ENCODE measurements around the gene NCAM2. TPM values are rescaled to one million over a fixed set of nuclear protein-coding genes. Genes with fewer than 3 reads are reported as not detected.

Gene NCAM2
- total and polyA plus RNA-seq, 2 donors (not counting 3 experiments of a cell fraction or from before 2014, with no cell fraction given) = 0.11 to 0.27 TPM

- Histone ChIP-seq H3K4me1 (ENCODE audit: control insufficient read depth, extremely low read depth, insufficient read depth, low read length) (no peaks in the 10 kb centered on the region), H3K9me1 (replicated peaks; ENCODE audit: control insufficient read depth, extremely low read depth, insufficient read depth, low read length) (no peaks in the 10 kb centered on the region), H3K9me3 (replicated peaks; ENCODE audit: control insufficient read depth, insufficient read depth, low read length) (no peaks in the 10 kb centered on the region), H2AFZ (ENCODE audit: low read depth, low read length) (no peak overlapping the region), H3K9ac (replicated peaks; ENCODE audit: extremely low read depth, insufficient read depth, low read length) (no peak overlapping the region), H3K27ac (ENCODE audit: insufficient read depth, low read depth, low read length) (no peak overlapping the region), H4K20me1 (replicated peaks; ENCODE audit: control insufficient read depth, extremely low read depth, insufficient read depth, low read length) (no peaks in the 10 kb centered on the region), H3K4me3 (replicated peaks in 1 of 3; ENCODE audit: insufficient read depth in 1 of 3, low read depth in 1 of 3, low read length in 3 of 3) (no peak overlapping the region), H3K79me2 (ENCODE audit: control insufficient read depth, insufficient read depth, low read length) (no peaks in the 10 kb centered on the region), H3K27me3 (ENCODE audit: control insufficient read depth in 2 of 2, insufficient read depth in 2 of 2, low read length in 2 of 2) (no peaks in the 10 kb centered on the region), H3K36me3 (ENCODE audit: control insufficient read depth in 2 of 2, extremely low read depth in 1 of 2, insufficient read depth in 2 of 2, low read length in 2 of 2) (no peaks in the 10 kb centered on the region), H3K4me2 (ENCODE audit: insufficient read depth, low read length) (no peak overlapping the region)
- POLR2A ChIA-PET = no interaction called here
- dilution Hi-C loops (cut with MboI; ENCODE audit: extremely low pct_ligation_motif_present, low sequenced_read_pairs) = no loop called here
- no TSS peak for BruUV-seq (replicated peaks)
- CTCF ChIA-PET = no interaction called here
- no peak for FAIRE-seq
- no peak for DNase-seq (ENCODE audit: low read depth, low spot score)
- no peak for TF ChIP-seq FOS (IDR thresholded peaks at IDR 0.05; ENCODE audit: borderline replicate concordance, insufficient read depth, low read length)
- no peak for TF ChIP-seq JUN (IDR thresholded peaks at IDR 0.05; ENCODE audit: borderline replicate concordance, insufficient read depth, insufficient read length, low read depth)
- no peak for TF ChIP-seq MAX (IDR thresholded peaks at IDR 0.05; ENCODE audit: insufficient read depth, insufficient read length)
- TF ChIP-seq POLR2AphosphoS5 (IDR thresholded peaks at IDR 0.05; ENCODE audit: insufficient read depth, low read depth, low read length) = no peak
- no peak for TF ChIP-seq EZH2 (IDR thresholded peaks at IDR 0.05; ENCODE audit: borderline replicate concordance, low read depth, low read length, severe bottlenecking)
- TF ChIP-seq POLR2A (IDR thresholded peaks at IDR 0.05; ENCODE audit: low read depth, low read length) = no peak
- TF ChIP-seq GATA2 (IDR thresholded peaks at IDR 0.05; ENCODE audit: insufficient read depth, insufficient read length, low read depth, low read length) = no peak
- no peak for TF ChIP-seq CTCF (IDR thresholded peaks at IDR 0.05; ENCODE audit: extremely low read depth in 1 of 2, insufficient read depth in 1 of 2, low read depth in 1 of 2, low read length in 2 of 2)
- no peak for TF ChIP-seq MYC (IDR thresholded peaks at IDR 0.05; ENCODE audit: low read depth, low read length)
- intact Hi-C loops (cut with micrococcal nuclease) = no loop called here
Observed at GRCh38 chr21:21052672-21053071, 54.5 kb downstream of the NCAM2 start.
